Measurements from ENCODE around the gene NLRP3. TPM values are rescaled to one million over a fixed set of nuclear protein-coding genes. Genes with fewer than 3 reads are reported as not detected.

The NLRP3 gene
- polyA plus RNA-seq, 1 of the 3 experiments (the other 2 are of a cell fraction): 0.87 TPM

DNA sequence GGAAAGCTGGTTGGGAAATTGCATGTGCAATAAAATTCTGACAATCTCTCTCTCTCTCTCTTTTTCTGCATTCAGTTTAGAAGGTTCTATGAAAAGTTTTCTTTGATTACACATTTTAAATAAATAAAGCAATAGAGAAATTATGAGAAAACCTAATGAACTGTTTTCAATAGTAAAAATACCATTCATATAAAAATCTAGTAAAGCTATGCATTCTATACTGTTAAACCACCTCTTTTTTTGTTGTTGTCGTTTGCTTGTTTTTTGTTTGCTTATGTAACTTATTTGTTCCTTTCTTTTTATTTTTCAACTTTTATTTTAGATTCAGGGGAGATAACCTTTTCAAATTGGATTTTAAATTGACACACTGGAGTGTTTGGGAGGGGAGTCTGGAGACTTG lies 56.1 kb downstream of the NLRP3 start:
- ChIA-PET CTCF (no interaction called here), POLR2A (no interaction called here)
- Histone ChIP-seq H3K4me2 (no peak overlapping the region), H3K4me3 (ENCODE audit: low read depth in 2 of 2, low read length in 1 of 2) (no peak overlapping the region), H4K20me1 (ENCODE audit: insufficient read depth) (no peaks in the 10 kb centered on the region), H3K9ac (no peak overlapping the region), H3K9me3 (no peaks in the 10 kb centered on the region), H3K79me2 (ENCODE audit: insufficient read depth) (no peaks in the 10 kb centered on the region), H3K4me1 (ENCODE audit: control insufficient read depth in 1 of 2, insufficient read depth in 2 of 2, low read depth in 1 of 2, low read length in 1 of 2) (no peaks in the 10 kb centered on the region), H3K27me3 (ENCODE audit: insufficient read depth) (peaks cover 24% of the 10 kb centered on the region; the same call in 1 of the 2 replicates), H2AFZ (ENCODE audit: low read depth) (no peak overlapping the region), H3K36me3 (replicated peaks in 1 of 2; ENCODE audit: control insufficient read depth in 1 of 2, insufficient read depth in 2 of 2, low read length in 1 of 2) (no peaks in the 10 kb centered on the region), H3K9me2 (no peaks in the 10 kb centered on the region), H3F3A (replicated peaks; ENCODE audit: insufficient read depth) (no peaks in the 10 kb centered on the region), H3K27ac (ENCODE audit: low read depth in 2 of 2, low read length in 1 of 2) (no peak overlapping the region)
- TF ChIP-seq FOXJ3 (CRISPR knock-in tag; IDR thresholded peaks at IDR 0.05) (no peak), TCF12 (IDR thresholded peaks at IDR 0.05) (no peak), ELF1 (IDR thresholded peaks at IDR 0.05) (no peak), CHD2 (IDR thresholded peaks at IDR 0.05; ENCODE audit: low read length, partially characterized antibody) (no peak), MXI1 (IDR thresholded peaks at IDR 0.05; ENCODE audit: low read depth, low read length) (no peak), USF1 (IDR thresholded peaks at IDR 0.05; ENCODE audit: borderline replicate concordance, low read depth) (no peak), TEAD4 (IDR thresholded peaks at IDR 0.05; ENCODE audit: borderline replicate concordance, insufficient read depth) (no peak), EP300 (IDR thresholded peaks at IDR 0.05; ENCODE audit: borderline replicate concordance in 1 of 2, low read depth in 1 of 2, low read length in 1 of 2) (no peak), TAF1 (IDR thresholded peaks at IDR 0.05; ENCODE audit: borderline replicate concordance, low read depth, low read length) (no peak), SMC3 (IDR thresholded peaks at IDR 0.05; ENCODE audit: low read depth, low read length) (no peak), YY1 (IDR thresholded peaks at IDR 0.05; ENCODE audit: low read depth) (no peak)
- TF ChIP-seq, protein P1, sequence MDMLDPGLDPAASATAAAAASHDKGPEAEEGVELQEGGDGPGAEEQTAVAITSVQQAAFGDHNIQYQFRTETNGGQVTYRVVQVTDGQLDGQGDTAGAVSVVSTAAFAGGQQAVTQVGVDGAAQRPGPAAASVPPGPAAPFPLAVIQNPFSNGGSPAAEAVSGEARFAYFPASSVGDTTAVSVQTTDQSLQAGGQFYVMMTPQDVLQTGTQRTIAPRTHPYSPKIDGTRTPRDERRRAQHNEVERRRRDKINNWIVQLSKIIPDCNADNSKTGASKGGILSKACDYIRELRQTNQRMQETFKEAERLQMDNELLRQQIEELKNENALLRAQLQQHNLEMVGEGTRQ (IDR thresholded peaks at IDR 0.05; ENCODE audit: borderline replicate concordance, low read depth, low read length): no peak
- no peak for DNase-seq
- WGBS (ENCODE audit: low lambda C conversion rate): 20% methylated on average over 1 of the region's 1 CpG

GRCh38 chr1:247474367-247474766 lies 58.4 kb downstream of the NLRP3 start:
- Histone ChIP-seq H3K9ac (no peak overlapping the region), H2AFZ (ENCODE audit: low read depth) (no peak overlapping the region), H3K4me2 (no peak overlapping the region), H3K27ac (ENCODE audit: low read depth in 2 of 2, low read length in 1 of 2) (no peak overlapping the region), H4K20me1 (ENCODE audit: insufficient read depth) (no peaks in the 10 kb centered on the region), H3K4me3 (ENCODE audit: low read depth in 2 of 2, low read length in 1 of 2) (no peak overlapping the region), H3K79me2 (ENCODE audit: insufficient read depth) (no peaks in the 10 kb centered on the region), H3K4me1 (ENCODE audit: control insufficient read depth in 1 of 2, insufficient read depth in 2 of 2, low read depth in 1 of 2, low read length in 1 of 2) (no peaks in the 10 kb centered on the region), H3K36me3 (replicated peaks in 1 of 2; ENCODE audit: control insufficient read depth in 1 of 2, insufficient read depth in 2 of 2, low read length in 1 of 2) (no peaks in the 10 kb centered on the region), H3K9me3 (no peaks in the 10 kb centered on the region), H3K27me3 (ENCODE audit: insufficient read depth) (peaks cover 15% of the 10 kb centered on the region; the same call in 1 of the 2 replicates), H3K9me2 (no peaks in the 10 kb centered on the region), H3F3A (replicated peaks; ENCODE audit: insufficient read depth) (no peaks in the 10 kb centered on the region)
- no peak for DNase-seq
- ChIA-PET CTCF (interaction anchor here (0.7 kb wide), 1 partner anchor 31 kb away, joined by 3 read pairs; no protein-coding TSS in a partner anchor), POLR2A (no interaction called here)
- TF ChIP-seq IRF3 (IDR thresholded peaks at IDR 0.05; ENCODE audit: low read depth, low read length) (no peak), FOSL2 (IDR thresholded peaks at IDR 0.05; ENCODE audit: borderline replicate concordance, low read depth) (no peak), EP300 (IDR thresholded peaks at IDR 0.05; ENCODE audit: borderline replicate concordance in 1 of 2, low read depth in 1 of 2, low read length in 1 of 2) (no peak), POLR2AphosphoS5 (IDR thresholded peaks at IDR 0.05; ENCODE audit: low read depth, low read length) (no peak), MXI1 (IDR thresholded peaks at IDR 0.05; ENCODE audit: low read depth, low read length) (no peak), EZH2phosphoT487 (IDR thresholded peaks at IDR 0.05; ENCODE audit: borderline replicate concordance, low read depth) (no peak), ELF1 (IDR thresholded peaks at IDR 0.05) (no peak)
- TF ChIP-seq, protein P2, sequence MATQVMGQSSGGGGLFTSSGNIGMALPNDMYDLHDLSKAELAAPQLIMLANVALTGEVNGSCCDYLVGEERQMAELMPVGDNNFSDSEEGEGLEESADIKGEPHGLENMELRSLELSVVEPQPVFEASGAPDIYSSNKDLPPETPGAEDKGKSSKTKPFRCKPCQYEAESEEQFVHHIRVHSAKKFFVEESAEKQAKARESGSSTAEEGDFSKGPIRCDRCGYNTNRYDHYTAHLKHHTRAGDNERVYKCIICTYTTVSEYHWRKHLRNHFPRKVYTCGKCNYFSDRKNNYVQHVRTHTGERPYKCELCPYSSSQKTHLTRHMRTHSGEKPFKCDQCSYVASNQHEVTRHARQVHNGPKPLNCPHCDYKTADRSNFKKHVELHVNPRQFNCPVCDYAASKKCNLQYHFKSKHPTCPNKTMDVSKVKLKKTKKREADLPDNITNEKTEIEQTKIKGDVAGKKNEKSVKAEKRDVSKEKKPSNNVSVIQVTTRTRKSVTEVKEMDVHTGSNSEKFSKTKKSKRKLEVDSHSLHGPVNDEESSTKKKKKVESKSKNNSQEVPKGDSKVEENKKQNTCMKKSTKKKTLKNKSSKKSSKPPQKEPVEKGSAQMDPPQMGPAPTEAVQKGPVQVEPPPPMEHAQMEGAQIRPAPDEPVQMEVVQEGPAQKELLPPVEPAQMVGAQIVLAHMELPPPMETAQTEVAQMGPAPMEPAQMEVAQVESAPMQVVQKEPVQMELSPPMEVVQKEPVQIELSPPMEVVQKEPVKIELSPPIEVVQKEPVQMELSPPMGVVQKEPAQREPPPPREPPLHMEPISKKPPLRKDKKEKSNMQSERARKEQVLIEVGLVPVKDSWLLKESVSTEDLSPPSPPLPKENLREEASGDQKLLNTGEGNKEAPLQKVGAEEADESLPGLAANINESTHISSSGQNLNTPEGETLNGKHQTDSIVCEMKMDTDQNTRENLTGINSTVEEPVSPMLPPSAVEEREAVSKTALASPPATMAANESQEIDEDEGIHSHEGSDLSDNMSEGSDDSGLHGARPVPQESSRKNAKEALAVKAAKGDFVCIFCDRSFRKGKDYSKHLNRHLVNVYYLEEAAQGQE (IDR thresholded peaks at IDR 0.05; ENCODE audit: low read depth, low read length): no peak
- WGBS (ENCODE audit: low lambda C conversion rate): 14% methylated on average over 3 of the region's 3 CpGs

Measured in SK-N-SH (cell line).